Kidney capillary endothelial cell (primary cell): ENCODE data around the gene PAX2.

Source experiments
- DNase-seq: peaks from one replicate; pipeline ENCODE4 v3.0.0-alpha.2; 2018; ENCODE audit warnings: low spot score

Gene PAX2

DNA sequence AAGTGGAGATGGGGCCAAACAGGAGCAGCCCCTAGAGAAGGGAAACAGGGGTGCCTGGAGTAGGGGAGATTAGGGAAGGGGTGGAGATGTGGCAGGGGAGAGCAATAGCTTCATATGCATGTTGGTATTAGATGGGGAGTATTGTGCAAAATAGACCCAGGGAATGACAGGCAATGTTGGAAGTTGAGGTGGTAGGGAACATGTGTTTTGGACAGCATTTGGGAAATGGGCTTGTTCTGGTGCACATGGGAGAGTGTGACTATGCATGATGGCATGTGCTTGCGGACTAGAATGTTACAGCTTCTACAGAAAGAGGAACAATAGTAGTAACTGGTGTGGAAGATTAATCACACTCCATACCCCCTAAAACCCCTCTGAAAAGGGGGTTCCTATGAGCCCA, 10.4 kb downstream of the PAX2 start:
- DNase-seq = no peak

DNA sequence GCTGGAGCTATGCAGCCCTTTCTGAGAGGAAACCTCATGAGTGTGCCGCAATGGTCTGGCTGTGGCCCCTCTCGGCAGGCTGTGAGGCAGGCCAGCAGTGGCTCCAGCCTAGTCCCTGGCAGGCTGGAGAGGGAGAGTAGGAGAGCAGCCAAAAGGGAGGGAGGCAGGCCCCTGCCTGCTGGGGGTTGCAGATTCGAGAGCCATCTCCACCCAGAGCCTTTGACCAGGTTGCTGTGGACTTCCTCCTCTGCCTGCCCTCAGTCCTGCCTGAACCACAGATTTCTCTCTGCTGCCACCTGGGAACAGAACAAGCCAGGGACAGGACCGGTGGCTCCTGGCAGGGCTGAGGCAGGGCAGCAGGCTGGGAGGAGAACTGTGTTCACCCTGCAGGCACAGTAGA, 13.9 kb downstream of the PAX2 start:
- DNase-seq = no peak

DNA sequence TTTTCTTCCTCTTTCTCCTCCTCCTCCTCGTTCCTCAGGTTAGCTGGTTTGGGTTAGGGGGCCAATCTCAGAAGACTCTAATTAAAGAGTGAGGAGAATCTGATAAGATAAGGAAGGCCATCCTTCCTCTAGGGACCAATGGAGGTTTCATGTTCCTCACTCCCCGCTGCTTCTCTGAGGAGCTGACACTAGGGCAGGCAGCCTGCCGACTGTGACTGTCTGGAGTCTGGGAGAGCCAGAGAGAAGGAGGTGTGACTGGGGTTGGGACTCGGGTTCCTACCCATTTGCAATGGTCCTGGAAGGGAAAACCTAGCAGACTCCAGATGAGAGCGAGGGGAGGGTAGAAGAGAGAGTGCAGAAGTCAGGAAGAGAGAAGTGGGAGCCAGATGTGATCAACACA, 15.3 kb downstream of the PAX2 start:
- no peak for DNase-seq

DNA sequence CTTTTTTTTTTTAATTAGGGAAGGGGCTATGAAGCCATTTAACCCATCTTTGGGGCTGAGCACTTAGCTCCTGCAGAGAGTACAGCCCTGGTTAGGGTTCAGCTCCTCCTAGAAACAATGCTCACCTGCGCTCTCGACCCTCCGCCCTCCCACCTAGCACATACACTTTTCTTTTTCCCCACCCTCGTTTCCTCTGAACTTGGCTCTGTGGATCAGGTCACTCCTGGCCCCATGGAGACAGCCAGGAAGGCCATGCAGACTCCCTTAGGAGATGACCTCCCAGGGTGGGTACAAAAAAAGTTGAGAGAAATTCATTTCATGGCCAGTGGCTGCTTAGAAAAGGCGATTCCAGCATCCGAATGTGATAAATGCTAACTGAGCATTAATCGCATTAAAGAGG, 15.8 kb downstream of the PAX2 start:
- DNase-seq = no peak

DNA sequence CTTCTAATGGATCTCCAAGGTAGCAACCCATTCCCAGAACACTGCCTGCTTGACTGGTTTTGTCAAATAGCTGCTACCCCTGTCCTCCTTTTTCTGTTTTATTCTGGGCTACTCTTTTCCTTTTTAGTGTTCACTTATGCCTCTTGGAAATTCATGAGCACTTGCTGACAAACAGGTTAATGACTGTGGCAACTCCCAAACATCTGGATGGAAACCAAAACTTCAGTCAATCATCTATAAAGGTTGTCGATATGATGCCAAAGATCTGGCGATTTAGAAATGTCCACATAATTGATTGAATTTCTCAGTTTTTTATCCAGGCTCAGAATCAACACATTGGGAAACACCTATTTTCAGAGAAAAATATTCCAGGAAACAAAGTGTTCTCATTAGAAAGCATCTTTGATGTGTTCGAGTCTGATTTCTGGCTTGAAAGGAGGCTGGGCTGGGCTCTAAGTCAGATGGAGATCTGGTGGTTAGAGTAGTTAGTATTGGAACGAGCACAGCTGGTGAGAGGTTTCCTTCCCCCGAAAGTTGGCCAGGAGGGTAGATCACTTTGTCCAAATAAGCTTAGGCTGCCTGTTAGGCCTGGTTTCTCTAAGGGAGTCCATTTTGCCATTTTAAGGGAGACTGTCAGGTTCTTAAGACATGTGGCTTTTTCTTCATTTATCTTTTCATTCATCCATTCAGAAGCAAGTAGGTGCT, 17.8 kb downstream of the PAX2 start:
- DNase-seq = no peak

DNA sequence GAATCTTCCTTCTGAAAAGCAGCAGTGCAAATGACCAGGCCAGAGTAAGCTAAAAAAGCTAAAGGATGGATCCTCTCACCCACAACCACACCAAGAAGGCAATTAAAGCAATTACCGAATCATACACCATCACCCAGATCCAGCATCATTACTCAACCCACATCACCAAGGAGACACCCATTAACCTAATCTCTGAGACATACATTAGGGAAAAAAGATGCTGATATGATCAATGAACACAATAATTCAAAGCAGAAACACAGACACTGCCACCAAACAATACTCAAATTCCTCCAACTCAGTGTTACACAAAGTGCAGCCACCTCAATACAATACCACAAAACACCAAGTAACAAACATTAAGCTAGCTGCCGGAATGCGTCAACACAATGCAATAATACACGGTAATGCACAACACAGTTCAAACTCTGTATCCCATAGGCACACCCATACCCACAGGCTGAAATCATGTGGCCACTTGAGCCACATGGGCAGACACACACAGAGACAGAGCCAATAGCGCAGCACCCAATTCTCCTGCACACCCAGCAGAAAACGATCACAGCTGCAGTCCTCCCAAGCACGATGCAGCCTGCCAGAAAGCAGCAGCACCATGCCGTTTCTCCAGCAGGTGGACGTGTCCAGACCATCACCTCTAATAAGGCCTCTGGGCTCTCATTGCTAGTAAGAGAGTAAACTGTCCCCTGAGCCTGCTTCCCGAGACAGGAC, 21.5 kb downstream of the PAX2 start:
- DNase-seq = no peak

DNA sequence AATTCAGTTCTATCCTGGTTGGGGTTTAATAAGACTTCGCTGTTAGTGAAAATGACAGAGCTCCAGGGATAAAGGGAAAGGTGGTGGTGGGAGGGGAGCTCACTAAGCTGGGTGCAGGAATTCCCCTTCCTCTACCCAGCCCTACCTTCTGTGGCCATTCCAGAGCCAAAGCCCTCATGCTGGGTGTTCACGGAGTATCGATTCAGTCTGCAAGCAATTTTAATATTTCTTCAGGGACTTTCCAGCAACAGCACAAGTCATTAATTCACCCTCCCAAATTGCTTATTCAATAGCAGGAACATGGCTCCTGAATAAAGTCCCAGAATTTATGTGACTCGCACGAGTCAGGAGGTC, 22.0 kb downstream of the PAX2 start:
- DNase-seq = no peak

DNA sequence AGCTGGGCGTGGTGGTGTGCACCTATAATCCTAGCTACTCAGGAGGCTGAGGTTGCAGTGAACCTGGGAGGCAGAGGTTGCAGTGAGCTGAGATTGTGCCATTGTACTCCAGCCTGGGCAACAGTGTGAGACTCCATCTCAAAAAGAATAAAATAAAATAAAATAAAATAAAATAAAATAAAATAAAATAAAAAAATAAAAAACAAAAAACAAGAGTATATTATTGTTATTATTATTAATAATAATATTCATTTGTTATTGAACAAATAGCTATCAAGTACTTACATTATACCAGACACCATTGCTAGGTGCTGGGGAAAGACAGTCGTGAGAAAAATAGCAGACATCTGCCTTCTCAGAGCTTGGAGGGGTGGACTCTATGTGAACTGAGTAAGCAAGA, 24.1 kb downstream of the PAX2 start:
- no peak for DNase-seq

DNA sequence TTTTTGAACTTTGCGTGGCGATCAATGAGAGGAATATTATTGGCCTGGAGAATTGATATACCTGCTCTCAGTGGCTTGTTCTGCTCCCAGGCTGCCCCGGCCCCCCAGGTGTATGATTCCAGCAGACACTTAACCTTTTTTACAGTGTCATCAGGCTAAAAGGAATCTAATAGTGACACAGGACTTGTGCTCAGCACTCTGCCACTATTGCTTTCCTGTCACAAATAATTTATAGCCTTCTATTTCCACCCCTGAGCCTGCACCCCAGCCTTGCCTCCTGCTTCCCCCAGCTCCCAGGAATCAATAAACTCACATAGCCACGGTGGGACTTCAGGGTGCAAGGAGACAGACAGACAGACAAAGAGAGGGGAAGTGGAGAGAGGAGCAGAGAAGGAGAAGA, 28.3 kb downstream of the PAX2 start:
- no peak for DNase-seq

DNA sequence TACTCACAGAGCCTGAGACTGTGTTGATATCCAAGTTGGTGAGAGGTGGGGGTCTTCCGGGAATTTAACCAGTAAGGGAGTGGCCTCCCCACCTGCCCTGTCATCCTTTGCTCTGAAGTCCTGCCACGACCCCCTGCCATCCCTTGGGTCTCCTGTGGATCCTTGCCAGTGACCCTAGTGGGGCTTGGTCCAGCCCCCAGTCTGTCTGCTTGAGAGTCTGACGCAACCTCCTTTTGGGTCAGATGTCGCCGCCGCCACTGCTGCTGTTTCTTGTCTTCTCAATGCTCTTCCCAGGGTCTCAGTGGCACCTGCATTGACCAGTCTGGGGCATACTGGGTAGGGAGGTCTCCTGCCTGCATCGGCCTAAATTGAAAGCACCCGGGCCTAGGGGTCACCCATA, 28.8 kb downstream of the PAX2 start:
- no peak for DNase-seq

DNA sequence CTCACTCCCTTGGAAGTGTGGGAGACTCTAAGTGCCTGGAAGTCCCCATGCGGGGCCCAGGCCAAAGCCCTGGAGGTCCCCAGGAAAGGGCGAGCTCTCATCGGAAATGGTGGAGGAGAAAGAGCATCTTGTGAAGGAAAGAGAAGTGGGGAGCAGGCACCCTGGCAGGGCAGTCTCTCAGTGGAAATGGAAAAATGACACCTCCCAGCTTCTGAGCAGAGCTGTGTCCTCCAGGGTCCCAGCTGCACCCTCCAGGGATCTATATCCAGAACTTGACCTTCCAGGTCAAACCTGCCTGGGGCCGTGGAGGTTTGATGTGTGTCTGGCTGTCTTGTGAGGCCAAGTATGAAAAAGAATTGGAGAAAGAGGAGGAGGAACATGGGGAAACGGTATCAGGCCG, 29.5 kb downstream of the PAX2 start:
- no peak for DNase-seq

DNA sequence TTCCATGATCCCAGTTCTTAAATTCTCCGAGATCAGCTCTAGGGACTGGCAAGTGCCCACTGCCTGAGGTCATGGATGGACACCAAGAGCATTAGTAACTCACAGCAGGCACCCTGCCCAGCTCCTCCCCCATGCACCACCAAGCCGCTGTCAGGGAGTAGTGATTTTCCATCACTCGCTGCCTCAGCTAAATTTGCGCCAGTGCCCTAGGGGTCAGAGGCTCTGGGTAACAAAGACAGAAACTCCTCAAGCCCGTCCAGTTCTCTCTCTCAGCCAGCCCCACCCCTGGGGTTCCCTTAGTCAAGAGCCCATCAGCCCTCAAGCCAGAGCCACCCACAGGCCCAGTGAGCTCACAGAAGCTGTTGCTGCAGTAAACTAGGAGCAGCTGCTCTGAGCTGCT, 30.0 kb downstream of the PAX2 start:
- DNase-seq = no peak

DNA sequence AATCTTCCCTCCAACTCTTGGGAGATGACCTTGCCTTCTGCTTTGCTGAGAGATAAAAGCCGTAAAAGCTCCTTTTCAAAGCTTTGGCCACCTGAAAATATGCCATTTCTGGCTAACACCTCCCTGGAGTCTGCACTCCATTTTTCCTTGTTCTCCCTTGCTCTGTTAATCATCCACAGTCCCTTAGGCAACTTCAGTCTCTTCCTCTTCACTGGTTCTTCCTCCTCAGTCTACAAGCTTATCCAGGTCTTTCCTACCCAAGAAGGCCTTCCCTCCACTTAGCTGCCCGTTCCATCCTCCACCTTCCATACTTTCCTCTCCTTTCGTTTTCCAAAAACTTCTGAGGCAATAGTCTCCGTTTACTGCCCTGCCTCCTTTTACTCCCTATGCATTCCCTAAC, 30.5 kb downstream of the PAX2 start:
- DNase-seq = no peak

DNA sequence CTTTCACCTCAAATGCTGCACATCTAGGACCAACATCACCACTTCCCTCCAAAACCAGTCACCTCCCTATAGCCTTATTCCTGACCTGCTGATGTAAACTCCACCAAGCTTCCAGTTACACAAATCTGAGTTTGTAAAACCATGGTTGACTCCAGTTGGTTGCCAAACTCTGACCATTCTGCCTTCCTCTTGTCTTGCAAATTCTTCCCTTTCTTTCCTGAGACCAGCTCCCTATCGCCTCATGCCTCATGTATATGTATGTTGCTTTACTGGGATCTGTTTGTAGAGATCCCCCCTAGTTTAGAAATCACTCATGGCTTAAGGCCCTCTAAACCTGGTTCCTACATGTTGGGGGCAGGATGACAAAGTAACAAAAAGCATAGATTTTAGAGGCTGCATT, 31.3 kb downstream of the PAX2 start:
- no peak for DNase-seq

DNA sequence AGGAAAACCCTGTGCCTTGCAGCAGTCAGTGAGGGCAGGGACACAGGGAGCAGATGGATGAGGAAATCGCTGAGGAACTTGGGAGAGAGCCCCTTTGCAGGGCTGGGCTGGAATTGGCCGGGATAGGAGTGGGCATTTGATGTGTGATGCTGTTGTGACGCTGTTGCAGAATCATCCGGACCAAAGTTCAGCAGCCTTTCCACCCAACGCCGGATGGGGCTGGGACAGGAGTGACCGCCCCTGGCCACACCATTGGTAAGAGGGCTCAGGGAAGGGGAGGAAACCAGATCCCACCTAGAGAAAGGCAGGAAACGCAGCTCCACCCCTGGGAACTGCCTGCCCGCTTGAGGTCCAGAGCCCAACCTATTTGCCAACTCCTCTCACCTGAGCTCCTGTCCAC, 33.9 kb downstream of the PAX2 start:
- DNase-seq = no peak

DNA sequence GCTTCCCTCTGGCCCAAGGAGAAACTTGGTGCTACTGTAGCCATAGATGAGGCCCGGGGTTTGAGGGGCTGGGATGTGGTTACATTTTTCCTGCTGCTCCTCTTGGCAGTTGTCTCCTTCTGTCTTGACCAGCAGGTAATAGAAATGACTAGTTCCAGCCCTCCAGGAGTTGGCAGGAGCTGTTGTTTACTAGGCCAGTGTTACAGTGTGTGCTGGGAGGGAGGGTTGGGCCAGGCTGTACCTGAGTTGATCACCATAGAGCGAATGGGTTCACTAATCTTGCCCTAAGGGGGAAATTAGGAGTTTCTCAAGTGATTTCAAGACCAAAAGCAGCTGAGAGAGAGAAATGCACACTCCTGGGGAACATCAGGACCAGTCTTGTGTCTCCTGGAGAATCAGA, 34.9 kb downstream of the PAX2 start:
- DNase-seq = no peak

DNA sequence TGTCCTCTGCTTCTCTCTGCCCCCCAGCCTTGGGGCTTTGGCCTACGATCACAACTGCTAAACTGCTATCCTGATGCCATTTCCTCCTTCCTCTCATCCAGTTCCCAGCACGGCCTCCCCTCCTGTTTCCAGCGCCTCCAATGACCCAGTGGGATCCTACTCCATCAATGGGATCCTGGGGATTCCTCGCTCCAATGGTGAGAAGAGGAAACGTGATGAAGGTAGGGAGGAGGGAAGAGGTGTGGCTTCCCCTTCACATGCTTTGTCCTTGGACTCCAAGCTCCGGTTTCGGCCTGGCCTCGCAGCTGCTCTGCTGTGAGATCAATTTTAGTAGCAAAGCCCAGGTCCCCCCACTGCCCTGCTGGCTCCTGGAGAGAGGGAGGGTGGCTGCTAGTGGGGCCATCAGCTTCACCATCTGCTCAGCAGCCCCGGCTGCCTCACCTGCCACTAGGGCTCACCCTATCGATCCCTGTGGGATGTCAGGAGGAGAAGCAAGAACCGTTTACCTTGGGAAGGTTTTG, 35.8 kb downstream of the PAX2 start:
- DNase-seq = no peak

DNA sequence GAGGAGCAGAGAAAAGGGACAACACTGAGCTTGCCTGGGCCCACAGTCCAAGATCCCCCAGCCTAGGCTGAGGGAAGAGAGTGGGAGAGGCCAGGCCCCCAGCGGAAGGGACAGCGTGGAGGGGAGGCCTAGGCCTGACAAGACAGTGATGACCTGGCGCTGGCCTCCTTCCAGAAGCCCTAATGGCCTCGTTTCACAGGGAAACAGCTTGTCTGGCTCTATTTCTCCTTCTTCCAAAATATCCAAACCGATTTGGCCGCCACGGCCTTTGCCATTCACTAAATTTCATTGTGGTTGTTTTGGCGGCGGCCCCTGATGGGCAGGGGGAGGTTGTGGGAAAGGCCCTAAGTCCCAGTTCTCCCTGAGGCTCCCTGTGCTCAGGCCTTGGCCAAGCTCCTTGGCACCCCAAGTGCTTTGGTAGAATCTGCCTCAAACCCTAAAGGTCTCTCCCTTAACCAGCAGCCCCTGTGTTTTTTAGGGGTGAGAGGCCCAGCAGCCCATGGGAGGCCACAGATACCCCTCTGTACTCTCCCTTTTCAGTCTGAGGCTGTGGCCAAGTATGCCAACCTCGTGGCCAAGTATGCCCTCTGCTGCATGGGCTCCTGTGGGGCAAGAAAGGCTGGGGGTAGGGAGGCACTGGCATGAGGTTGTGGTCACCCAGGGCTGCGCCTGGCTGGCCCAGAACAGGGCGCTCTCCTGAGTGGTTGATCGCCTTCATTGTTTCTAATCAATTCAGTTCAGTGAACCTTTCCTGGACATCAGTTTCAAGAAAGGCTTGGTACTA, 37.3 kb downstream of the PAX2 start:
- no peak for DNase-seq

DNA sequence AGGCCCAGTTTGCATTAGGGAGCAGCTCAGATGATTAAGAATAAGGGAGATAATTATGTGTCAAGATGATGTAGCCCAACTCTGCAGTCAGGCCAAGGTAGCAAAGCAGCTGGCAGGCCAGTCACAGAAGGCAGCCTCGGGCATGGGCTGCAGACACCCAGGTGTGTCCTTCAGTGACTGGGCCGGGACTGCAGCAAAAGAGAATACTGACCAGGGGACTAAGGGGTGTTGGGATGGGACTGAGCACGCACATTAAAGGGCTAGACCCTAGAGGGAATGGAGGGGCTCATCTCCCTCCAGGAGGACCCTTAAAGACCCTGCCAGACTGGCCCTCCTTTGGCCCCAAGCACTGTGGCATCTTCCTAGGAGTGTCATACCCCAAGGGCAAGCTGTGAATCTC, 38.7 kb downstream of the PAX2 start:
- no peak for DNase-seq

DNA sequence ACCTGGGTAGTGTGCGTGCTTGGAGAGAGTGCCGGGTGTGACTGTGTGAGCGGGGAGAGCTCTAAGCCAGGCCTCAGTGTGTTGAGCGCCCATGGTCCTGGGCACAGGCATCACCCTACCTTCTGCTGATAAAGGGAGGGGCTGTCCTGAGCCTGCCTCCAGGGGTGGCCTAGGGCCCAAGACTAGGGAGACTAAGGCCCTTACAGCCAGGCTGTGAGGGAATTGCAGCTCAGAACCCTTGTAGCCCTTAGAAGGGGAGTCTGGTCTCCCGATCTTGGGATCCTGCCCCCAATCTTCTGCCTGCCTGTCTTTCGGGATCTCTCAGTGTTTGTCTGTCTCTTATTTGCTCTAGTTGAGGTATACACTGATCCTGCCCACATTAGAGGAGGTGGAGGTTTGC, 41.2 kb downstream of the PAX2 start:
- no peak for DNase-seq

DNA sequence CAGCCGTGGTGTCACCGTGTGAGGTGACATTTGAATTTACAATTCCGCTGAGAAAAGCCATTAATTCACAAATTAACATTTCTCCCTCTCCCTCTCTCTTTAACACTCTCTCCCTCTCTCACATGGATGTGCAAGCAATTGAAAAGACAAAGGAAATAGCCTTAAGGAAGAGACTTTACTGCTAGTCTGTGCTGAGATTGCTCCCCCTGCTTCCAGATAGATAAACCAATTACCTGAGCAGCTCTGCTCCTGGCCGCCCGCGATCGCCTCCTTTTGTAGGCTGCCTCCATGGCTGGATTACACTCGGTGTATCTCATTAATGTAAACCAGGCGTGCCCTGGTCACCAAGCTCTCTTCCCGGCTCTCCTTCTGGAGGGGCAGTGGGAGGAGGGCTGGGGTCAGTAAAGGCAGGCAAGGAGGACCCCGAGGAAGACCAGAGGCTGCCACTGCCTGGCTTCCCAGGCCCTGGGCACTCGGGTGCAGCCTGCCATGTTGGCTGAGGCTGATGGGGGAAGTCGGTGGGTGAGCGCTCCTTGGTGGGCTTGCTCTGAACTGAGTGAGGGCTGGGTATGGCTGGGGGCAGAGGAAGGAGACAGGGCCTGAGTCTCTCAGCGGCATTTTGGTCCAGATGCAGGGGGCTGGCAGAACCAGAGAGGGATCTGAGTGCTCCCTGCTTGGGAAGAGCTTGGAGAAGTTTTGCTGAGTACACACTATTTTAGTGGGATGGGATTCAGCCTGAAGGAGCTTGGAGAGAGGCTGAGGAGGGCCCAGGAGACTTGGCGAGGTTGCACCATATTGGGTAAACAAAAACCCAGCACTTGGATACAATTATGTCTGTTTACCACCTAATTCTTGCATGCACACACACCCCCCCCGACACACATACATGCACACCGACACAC, 42.9 kb downstream of the PAX2 start:
- DNase-seq = no peak

DNA sequence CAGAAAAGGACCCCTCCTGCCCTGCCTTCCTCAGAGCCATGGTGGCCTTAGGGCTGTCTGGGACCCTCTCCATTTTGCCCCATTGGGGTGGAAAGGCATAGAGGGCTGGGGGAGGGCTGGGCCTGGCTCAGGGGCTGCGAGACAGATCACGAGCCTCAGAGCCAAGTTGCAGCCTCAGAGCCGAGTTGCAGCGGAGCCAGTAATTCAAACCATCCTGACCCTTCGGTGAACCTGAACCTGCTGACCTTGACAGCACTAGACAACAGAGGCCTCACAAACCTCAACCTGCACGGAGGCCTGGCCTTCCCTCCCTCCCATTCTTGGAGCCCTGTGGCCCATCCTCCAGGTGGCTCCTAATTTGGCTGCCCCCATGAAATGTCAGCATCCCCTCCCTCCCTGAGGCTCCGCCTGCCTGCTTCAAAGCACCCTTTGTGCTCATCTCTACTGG, 45.4 kb downstream of the PAX2 start:
- no peak for DNase-seq
